Measurements from ENCODE around the gene DMD.
"Not testable (repeated sequence)": the region's sequence is repeated elsewhere in the genome, so short reads cannot be mapped to it uniquely, and the experiment has no call there.

DMD gene

DNA sequence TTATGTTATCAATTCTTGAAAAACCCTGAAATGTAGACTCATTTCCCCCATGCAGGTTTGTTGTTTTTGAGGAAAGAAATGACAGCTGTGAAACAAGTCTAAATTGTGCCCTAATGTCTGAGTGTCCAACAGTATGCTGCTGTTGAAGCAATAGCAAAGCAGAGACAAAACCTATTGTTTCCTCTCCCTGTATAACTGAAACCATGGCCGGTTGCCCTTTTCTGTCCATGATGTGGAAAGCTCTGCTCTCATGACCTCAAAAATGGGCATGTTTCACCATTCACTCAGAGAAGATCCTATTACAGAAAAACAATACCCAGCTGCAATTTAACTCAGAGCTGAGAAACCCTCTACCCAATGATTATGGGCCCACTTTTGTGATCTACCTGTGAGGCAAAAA is 1826.9 kb downstream of the DMD start:
- no peak overlapping the region for H3K4me3 ChIP-seq (ENCODE audit: low read depth, low read length)
- no peak for TF ChIP-seq CTCF (IDR thresholded peaks at IDR 0.05; ENCODE audit: low read depth, low read length)

GRCh38 chrX:31383991-31384390 is 1827.4 kb downstream of the DMD start:
- no peak overlapping the region for H3K4me3 ChIP-seq (ENCODE audit: low read depth, low read length)
- no peak for TF ChIP-seq CTCF (IDR thresholded peaks at IDR 0.05; ENCODE audit: low read depth, low read length)

GRCh38 chrX:31378973-31379372 is 1832.4 kb downstream of the DMD start:
- not testable (repeated sequence) for H3K4me3 ChIP-seq (ENCODE audit: low read depth, low read length)

GRCh38 chrX:31377821-31378220 is 1833.5 kb downstream of the DMD start:
- not testable (repeated sequence) for H3K4me3 ChIP-seq (ENCODE audit: low read depth, low read length)

DNA sequence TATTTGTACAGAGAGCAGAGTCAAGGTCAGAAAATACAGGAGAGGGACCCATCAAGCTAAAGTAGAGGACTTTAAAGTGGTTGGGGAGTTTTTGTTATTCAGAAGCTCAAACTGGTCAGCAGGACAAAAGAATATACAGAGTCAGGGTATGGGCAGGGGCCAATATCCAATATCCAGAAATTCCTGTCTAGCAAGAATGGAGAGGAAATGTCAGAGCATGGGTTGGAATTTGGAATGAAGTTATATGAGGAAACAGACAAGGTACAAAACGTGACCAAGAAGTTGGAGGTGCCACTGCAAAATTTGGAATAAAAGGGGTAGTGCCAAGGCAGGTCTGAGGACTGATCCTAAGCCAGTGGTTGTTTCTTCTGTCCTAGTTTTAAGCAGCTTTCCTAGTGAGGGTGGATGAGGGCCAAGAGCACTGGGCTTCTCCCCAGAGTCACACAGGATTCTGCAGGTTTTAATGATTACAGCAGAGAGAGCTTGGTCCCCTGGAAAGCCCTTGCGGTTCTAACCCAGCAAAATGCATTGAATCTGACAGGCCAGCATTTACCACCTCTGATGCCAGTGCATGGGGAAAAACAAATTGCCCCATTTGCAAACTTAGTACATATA is 1834.8 kb downstream of the DMD start:
- TF ChIP-seq CTCF (IDR thresholded peaks at IDR 0.05; ENCODE audit: low read depth, low read length) = no peak
- H3K4me3 ChIP-seq (ENCODE audit: low read depth, low read length) = no peak overlapping the region

DNA sequence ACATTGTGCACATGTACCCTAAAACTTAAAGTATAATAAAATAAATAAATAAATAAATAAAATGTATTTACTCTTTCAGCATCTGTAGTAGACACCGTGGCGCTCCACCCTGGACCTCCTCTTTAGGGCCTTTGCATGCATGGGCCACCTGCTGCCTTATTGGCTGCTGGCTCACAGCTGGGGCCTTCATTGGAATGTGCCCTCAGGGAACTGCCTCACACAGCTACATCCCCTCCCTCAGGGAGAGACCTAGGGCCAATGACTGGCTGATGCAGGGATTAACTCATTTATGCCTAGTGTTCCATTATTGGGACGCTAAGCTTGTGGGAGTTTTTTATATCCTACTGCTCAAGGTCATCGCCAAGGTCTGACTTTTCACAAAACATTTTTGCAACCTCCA is 1836.6 kb downstream of the DMD start:
- no peak overlapping the region for H3K4me3 ChIP-seq (ENCODE audit: low read depth, low read length)
- no peak for TF ChIP-seq CTCF (IDR thresholded peaks at IDR 0.05; ENCODE audit: low read depth, low read length)

DNA sequence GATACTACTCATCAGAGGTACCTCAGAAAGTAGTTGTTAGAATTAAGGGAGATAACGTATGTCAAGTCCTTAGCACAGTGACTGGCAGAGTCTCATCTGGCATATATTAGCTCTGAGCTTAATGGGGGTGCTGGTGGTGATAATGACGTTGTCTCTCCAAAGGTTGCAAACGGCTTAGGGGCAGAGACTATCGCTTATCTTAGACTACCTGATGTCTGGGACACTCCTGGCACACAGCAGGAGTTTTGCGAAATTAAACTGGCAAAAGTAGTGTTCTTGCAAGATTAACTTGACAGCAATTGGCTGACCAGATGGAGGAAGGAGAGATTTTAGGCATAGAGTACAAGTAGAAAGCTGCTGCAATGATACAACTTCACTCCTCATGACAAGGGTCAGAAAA is 1839.4 kb downstream of the DMD start:
- H3K4me3 ChIP-seq (ENCODE audit: low read depth, low read length) = no peak overlapping the region
- TF ChIP-seq CTCF (IDR thresholded peaks at IDR 0.05; ENCODE audit: low read depth, low read length) = no peak

DNA sequence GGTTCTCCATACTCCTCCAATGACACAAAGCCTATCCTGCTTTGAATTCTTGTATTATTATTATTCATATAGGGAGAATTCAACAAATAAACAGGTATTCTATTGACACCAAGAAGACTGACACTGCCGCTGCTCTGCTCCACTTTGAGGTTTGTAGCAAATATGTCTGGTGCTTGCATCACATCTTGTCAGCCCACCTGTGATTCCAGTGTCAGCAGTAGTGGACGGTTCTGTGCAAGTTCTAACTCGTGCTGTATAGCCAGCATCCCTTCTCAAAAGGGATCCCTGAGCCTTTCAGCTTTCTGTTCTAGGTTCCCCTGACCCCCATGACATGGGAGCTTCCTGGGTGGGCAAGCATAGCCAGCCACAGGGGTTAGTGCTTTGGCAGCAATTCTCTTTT is 1843.5 kb downstream of the DMD start:
- TF ChIP-seq CTCF (IDR thresholded peaks at IDR 0.05; ENCODE audit: low read depth, low read length) = no peak
- no peak overlapping the region for H3K4me3 ChIP-seq (ENCODE audit: low read depth, low read length)

All from WI38 (cell line).